ENCODE measurements around the gene ZNF536.

Gene ZNF536

DNA sequence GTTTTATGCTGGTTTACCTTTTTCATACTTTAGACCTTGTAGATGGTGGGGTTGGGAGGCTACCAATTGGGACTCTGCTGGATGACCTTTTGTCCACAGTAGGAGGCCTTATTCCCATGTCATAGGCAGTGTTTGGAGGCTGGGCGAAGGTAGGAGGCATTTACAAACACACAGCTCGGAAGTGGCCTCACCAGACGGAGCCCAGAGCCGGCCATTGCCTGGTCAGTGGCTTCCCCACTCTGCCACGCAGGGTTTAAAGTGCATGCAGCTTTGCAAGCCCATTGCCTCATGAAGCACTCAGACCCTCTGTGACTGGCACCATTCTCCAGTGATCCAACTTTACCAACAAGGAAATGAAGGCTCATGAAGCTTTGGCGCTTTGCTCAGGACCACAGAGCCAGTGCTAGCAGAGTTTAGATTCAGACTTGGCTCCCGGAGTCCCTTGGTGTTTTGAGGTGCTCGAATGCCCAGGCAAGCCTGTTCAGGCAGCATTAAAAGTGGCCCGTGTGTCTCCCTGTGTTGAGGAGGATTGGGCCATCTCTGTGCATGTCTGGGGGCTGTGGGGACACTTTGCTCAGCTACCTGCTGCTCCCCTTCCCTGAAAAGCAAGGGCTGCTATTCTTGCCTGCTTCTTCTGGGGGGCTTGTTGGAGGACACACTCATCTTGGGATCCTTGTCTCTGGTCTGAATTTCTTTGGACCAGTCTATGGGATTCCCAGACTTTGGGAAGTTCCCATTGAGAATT is 148.7 kb downstream of the ZNF536 start:
- no peak for FAIRE-seq
- no peak for DNase-seq (ENCODE audit: low spot score)

DNA sequence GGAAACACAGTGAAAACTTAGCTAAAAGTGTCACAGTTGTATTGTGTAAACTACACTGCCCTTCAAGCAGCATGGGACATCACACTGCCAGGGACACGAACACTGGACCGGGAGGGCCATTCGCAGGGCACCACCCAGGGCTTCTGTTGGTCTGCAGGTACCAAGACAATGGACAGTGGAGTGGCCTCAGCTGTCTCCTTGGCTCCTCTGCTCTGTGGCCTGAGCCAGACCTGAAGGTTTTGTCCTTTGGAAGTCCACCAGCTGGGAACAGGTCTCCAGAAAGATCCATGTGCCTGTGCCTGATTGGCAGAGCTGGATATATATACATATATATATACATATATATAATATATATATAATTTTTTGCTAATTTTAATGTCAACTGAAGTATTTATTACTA is 149.8 kb downstream of the ZNF536 start:
- FAIRE-seq (no peak), DNase-seq (ENCODE audit: low spot score) (no peak)

DNA sequence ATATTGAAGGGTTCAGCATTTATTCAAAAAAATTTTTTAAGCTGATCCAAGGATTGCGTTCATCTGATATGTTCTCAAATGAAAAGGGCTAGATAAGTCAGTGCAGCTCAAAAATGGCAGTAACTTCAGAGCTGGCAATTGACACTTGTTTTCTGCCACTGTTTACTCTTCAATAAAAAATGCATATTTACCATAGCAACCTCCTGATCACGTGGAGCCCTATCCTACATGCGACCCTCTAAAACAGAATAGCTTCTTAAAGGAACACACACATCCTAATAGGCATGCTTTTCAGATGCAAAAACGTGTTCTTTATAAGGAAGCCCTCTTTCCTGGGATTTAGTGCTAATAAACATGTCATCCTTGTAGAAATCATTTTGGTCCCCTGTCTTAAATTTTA is 150.2 kb downstream of the ZNF536 start:
- DNase-seq (ENCODE audit: low spot score) (no peak), FAIRE-seq (no peak)

DNA sequence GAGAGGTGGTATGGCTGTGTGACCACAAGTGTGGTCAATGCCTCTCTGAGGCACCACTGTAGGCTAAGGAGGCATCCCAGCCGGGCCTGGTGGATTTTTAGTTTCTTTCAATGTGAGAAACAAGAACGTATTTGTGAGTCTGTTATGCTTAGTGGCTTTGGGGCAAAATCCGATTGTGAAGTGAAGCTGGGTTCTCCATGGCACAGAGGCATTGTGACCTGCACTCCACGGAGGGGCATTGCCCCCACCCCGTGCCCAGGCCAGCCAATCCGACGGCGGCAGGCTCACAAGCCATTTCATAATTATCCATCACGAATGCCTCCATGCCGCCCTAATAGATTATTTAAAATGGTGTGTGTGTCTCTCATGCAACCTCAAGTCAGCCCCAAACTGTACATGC is 151.6 kb downstream of the ZNF536 start:
- FAIRE-seq (no peak), DNase-seq (ENCODE audit: low spot score) (no peak)

- FAIRE-seq: no peak
- no peak for DNase-seq (ENCODE audit: low spot score)
Measured at GRCh38 chr19:30525383-30525782, 153.2 kb downstream of the ZNF536 start.

- DNase-seq (ENCODE audit: low spot score) (no peak), FAIRE-seq (no peak)
Measured at GRCh38 chr19:30528919-30529318, 156.7 kb downstream of the ZNF536 start.

DNA sequence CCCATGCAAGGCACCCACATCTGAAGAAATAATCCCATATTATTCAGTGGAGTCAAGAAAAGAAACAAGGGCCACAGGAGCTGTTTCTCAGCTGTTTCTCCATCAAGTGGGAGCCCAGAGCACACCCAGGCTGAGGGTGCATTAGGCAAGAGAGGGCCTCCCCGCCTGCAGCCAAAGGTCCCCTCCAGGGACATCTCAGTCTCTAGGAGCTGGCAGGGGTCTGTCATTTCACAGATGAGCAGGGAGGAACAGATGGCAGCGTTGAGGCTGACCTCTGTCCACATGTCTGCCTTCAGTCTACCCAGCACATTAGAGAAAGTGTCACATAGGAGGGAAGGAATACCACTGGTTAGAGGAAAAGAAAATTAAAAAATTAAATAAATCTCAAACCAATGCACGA is 157.7 kb downstream of the ZNF536 start:
- no peak for DNase-seq (ENCODE audit: low spot score)
- no peak for FAIRE-seq

DNA sequence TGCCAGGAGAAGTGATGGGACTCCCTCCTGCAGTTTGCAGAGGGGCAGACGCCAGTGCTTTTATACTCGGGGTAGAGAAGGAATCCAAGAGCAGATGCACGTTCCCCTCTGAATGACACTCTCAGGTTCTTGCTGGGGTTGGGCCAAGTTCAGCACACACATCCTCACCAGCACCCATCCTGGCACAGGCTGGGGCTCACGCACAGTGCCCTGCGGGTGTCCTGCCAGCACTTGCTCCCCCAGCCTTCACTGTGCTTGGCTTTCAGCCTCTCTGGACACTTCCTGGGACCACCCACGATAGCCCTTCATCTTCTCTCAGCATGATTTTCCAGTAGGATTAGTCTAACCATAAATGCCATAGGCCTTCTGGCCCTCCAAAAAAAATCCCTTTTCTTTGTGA is 158.6 kb downstream of the ZNF536 start:
- FAIRE-seq (no peak), DNase-seq (ENCODE audit: low spot score) (no peak)

DNA sequence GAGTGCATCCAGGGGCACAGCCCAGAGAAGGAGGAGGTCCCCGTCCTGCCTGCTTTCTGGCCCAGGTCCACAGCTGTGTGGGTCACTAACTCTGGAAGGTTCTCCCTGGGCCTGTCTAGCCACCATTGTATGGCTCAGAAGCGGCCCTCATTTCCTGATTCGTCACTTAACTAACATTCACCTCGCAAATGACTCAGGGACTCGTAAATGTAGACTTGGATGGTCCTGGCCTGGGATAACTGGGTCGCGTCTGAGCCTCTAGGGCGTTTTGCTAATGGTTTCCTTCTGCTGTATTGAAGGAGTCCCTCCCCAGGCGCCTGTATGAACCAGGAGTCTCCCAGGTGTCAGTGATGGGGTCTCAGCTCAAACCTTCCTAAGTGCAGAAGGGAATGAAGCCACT is 162.8 kb downstream of the ZNF536 start:
- DNase-seq (ENCODE audit: low spot score) (no peak), FAIRE-seq (no peak)

DNA sequence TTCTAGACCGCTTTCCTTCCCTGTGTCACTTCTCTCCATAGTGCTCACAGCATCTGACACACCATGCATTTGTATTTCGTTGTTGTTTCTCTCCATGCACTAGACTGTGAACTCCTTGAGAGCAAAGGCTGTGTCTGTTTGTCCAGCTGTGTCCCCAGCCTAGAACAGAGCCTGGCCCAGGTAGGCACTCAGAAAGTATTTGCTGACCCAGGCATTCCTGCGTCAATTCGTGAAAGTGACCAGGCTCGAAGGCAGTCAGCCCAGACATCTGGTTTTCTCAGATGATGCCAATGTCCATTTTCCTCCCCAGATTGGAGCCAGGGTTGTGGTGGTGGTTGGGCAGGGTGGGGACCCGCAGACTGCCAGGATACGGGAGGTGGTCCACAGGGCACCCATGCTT is 164.8 kb downstream of the ZNF536 start:
- DNase-seq (ENCODE audit: low spot score) (no peak), FAIRE-seq (no peak)

DNA sequence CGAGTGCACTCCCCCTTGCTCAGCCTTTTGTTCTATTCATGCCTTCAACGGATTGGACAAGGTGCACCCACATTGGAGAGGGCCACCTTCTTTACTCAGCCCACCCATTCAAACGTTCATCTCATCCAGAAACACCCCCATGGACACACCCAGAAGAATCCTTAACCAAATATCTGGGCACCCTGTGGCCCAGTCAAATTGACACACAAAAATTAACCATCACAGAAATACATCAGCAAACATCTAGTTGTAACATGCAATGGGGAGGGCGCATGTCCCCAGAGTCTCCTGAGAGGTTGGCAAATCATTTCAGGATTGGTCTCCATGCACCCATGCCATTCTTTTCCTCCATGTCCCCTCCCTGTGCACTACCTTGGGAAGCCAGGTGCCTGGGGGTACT is 167.1 kb downstream of the ZNF536 start:
- DNase-seq (ENCODE audit: low spot score): no peak
- no peak for FAIRE-seq

DNA sequence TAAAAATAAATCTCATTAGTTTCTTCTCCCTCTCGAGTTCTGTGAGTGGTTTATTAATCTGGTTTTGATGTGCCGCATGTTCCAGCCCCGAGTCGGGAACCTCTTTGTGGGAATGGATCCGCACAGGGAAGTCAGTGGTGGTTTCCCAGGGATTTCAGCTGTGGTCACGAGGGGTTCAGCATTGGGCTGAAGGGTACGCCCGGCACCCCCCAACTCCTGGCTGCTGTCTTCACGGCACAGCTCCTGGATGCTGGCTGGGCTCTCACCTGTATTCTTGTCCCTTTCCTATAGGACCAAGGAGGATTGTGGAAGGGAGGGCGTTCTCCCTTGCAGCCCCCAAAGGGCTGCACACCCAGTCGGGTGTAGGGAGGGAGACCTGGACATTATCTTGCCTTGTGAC is 167.8 kb downstream of the ZNF536 start:
- no peak for FAIRE-seq
- DNase-seq (ENCODE audit: low spot score): no peak

- FAIRE-seq (no peak), DNase-seq (ENCODE audit: low spot score) (no peak)
Measured at GRCh38 chr19:30540761-30541160, 168.6 kb downstream of the ZNF536 start.

- no peak for FAIRE-seq
- DNase-seq (ENCODE audit: low spot score): no peak
Measured at GRCh38 chr19:30541575-30541974, 169.4 kb downstream of the ZNF536 start.

DNA sequence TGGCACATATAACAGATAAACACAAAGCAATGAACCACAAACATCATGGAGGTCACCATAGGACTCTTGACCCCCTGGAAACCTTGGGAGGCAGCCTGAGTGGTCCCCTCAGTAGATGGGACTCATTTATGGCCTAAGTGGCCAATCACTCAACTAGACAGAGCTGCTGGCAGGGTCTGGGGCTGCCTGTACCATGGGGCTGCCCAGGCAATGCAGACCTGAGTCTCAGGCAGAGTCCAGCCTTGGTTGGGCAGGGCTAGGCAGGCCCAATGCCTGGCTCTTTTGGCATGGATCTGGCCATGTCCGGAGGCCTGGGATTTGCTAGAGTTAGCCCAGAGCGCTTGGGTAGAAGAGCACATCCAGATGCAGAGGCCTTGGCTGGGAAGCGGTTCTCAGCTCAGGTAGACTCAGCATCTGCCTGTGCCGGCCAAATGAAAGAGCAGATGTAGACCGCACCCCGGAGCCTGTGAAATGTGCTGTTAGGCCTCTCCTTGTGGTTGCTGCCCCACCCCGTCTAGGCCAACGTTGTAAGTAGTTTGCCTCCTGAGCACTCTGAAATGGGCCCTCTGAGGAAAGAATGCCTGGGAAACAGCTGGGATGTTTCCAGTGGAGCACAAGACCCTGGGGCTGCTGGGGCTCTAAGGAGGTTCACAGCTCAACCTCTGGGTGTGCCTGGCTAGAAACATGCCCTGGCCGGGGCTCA is 171.2 kb downstream of the ZNF536 start:
- FAIRE-seq (no peak), DNase-seq (ENCODE audit: low spot score) (no peak)

DNA sequence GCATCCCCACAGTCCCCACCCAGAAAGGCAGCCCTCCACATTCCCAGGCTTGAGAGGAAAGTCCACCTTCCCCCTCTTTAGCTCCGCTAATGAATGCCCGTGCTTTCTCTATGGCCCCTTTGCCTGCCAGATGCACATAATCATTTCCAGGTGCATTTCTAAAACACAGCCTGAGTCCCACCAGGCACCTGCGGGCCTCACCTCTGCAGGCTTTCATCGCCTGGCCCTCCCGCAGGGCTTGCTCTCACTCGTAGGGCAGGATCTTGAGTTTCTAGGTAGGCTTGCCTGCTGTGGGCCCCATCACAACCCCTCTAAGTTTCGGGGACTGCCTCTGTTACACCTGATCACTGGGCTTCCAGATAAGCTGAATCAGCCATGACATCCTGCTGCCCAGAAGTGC is 173.6 kb downstream of the ZNF536 start:
- DNase-seq (ENCODE audit: low spot score) (no peak), FAIRE-seq (no peak)

DNA sequence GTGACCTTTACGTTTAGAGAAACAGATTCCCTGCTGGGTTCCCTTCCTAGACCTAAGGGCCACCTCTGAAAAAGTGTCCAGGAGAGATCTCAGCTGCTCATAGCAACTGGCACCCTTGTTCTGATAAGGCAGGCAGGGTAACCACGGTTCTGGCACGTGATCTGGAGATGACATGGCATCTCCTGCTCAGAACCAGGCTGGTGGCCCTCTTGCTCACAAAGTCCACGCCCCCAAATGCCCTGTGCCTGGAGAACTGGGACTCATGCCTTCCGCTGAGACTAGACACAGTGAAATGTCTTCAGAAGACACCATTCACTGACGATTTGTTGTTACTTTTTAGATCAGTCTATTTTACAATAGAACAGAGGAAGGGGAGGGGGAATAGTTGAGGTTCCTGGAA is 174.1 kb downstream of the ZNF536 start:
- DNase-seq (ENCODE audit: low spot score) (no peak), FAIRE-seq (no peak)

DNA sequence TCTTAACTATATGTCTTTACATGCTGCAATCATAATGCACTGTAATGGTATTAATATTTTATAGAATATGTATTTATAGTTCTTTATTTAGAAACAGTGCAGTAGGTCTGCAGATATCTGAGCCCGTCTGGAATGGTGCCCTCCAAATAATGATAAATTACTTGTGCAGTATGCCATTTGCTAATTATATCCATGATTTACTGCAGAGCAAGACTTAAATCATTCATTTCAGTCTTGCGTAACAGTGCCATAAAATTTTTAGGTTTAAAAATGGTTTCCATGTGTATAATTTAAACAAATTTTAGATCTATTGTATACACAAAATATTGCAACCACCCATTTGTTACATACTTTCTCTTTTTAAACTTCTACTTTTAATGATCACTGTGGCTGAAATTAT is 175.1 kb downstream of the ZNF536 start:
- DNase-seq (ENCODE audit: low spot score) (no peak), FAIRE-seq (no peak)

DNA sequence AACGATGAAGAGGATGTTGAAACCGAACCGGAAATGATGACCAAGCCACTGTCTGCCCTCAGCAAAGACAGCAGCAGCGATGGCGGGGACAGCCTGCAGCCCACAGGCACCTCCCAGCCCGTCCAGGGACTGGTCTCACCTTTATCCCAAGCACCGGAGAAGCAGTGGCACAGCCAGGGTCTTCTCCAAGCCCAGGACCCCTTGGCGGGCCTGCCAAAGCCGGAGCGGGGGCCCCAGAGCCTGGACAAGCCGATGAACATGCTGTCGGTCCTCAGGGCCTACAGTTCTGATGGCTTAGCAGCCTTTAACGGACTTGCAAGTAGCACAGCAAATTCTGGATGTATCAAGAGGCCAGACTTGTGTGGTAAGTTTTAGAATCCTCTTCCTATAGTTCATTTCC is 177.0 kb downstream of the ZNF536 start:
- DNase-seq (ENCODE audit: low spot score): no peak
- no peak for FAIRE-seq

DNA sequence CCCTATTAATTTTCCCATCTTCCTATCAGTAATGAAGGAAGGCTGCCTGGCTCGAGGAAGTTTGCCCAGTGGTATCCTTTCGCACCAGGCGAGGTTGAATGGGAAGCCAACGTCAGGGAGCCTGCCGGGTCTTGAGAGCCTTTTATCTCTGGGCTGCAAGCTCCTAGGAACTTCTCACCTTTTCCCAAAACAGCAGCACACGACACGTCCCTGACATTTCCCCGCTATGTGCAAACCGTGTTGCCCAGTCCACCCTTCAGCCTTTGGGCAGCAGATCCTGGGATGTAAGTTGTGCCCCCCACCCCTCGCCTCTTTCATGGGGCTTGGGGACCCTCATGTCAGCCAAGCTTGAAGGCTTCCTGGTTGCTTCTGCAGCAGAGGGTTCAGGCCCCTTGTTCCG is 179.1 kb downstream of the ZNF536 start:
- DNase-seq (ENCODE audit: low spot score) (no peak), FAIRE-seq (no peak)

- no peak for DNase-seq (ENCODE audit: low spot score)
Measured at GRCh38 chr19:30552593-30552992, 180.4 kb downstream of the ZNF536 start.

DNA sequence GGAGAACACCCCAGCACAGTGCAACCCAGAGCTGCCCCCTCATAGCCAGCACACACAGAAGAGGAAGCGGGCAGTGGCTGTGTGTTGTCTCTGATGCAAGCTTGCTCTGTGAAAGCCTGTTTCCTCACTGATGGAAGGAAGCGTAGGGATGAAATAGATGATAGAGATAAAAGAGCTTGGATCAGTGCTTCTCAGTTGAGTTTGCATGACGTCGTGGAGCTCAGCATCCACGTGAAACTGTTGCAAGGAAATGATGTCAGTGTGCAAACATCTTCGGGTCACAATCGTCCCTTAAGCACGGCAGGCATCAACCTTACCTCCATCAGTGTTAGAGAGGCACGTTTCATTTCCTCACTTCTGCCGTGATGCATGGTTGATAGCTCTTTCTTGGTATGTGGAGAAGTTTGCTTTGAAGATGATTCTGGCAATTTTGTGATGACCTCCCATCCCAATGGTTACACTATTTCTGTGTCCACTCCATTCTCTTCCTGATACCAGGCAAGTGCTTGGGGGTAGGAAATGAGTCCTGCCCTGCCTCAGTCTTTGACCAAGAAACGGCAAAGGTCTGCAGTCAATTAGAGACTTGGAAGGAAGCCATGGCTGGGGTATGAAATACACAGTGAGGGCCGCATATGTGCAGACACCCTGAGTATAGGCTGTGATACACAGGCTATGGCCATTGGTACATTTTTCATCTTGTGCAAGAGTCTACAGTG is 183.0 kb downstream of the ZNF536 start:
- DNase-seq (ENCODE audit: low spot score): no peak
- FAIRE-seq: no peak

More at GRCh38 chr19:30552593-30552992, 180.4 kb downstream of the ZNF536 start:
- no peak for FAIRE-seq

DNA sequence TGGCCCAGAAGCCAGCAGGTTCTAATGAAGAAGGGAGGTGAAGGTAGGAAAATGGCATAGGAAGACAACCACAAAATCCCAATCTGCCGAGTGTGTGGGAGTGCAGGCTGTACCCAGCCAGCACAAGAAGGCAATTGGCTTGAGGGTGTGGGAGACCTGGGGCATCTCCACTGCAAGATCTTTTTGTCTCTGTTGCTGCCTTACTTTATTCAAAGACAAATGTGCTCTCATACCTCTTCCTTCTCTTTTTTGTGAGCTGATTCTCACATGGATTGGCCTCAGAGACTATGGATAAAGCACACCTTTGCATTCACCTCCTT is 183.6 kb downstream of the ZNF536 start:
- DNase-seq (ENCODE audit: low spot score): no peak
- no peak for FAIRE-seq

All from RCC 7860 (cell line).